ENCODE measurements around the gene UBD.

- TF ChIP-seq, protein P1, sequence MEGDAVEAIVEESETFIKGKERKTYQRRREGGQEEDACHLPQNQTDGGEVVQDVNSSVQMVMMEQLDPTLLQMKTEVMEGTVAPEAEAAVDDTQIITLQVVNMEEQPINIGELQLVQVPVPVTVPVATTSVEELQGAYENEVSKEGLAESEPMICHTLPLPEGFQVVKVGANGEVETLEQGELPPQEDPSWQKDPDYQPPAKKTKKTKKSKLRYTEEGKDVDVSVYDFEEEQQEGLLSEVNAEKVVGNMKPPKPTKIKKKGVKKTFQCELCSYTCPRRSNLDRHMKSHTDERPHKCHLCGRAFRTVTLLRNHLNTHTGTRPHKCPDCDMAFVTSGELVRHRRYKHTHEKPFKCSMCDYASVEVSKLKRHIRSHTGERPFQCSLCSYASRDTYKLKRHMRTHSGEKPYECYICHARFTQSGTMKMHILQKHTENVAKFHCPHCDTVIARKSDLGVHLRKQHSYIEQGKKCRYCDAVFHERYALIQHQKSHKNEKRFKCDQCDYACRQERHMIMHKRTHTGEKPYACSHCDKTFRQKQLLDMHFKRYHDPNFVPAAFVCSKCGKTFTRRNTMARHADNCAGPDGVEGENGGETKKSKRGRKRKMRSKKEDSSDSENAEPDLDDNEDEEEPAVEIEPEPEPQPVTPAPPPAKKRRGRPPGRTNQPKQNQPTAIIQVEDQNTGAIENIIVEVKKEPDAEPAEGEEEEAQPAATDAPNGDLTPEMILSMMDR (IDR thresholded peaks at IDR 0.05) = no peak
- no peak for TF ChIP-seq POLR2A (IDR thresholded peaks at IDR 0.05)
Observed at GRCh38 chr6:29524044-29524443, 35.5 kb downstream of the UBD start.

All from lower leg skin (tissue), 3 donors.